ENCODE data around the gene MCOLN1. TPM values are rescaled to one million over a fixed set of nuclear protein-coding genes. Genes with fewer than 3 reads are reported as not detected.

The MCOLN1 gene
- total and polyA plus RNA-seq, 9 of the 15 experiments (the other 6 are each of a cell fraction or from before 2014, with no cell fraction given) = 0.25 to 15.4 (median 7.1) TPM

- TF ChIP-seq ARID4B (CRISPR knock-in tag; IDR thresholded peaks at IDR 0.05) (0 out of 2 replicates have a peak, but pooled peaks have one; percentile 26), ZNF740 (CRISPR knock-in tag; IDR thresholded peaks at IDR 0.05) (no peak), ZNF740 (tag; IDR thresholded peaks at IDR 0.05) (no peak), SLC30A9 (CRISPR knock-in tag; IDR thresholded peaks at IDR 0.05) (no peak), HDAC3 (IDR thresholded peaks at IDR 0.05; ENCODE audit: borderline replicate concordance, partially characterized antibody) (no peak), BRCA1 (IDR thresholded peaks at IDR 0.05) (no peak), BRCA1 (CRISPR knock-in tag; IDR thresholded peaks at IDR 0.05) (no peak), FOXK2 (conservative IDR thresholded peaks at IDR 0.05 in 1 of 2, IDR thresholded peaks at IDR 0.05 in 1 of 2; ENCODE audit: low read depth in 2 of 2) (peak; percentile 35 to 68; a peak in 3 of 4 replicates), KLF6 (CRISPR knock-in tag; IDR thresholded peaks at IDR 0.05; ENCODE audit: borderline replicate concordance) (no peak), ETS2 (tag; IDR thresholded peaks at IDR 0.05; ENCODE audit: borderline replicate concordance, poor library complexity, severe bottlenecking) (no peak), ZNF24 (IDR thresholded peaks at IDR 0.05) (no peak), RBM15 (IDR thresholded peaks at IDR 0.05; ENCODE audit: insufficient read depth, low read length) (no peak), ARNT (IDR thresholded peaks at IDR 0.05) (peak in 1 of 2 experiments; percentile 66; a peak in 1 of 4 replicates), MBD2 (IDR thresholded peaks at IDR 0.05; ENCODE audit: borderline replicate concordance, low read depth) (no peak), CCNT2 (IDR thresholded peaks at IDR 0.05; ENCODE audit: borderline replicate concordance, extremely low read depth, insufficient read length, low read depth, low read length) (no peak), ZNF586 (CRISPR knock-in tag; conservative IDR thresholded peaks at IDR 0.05) (no peak), NR4A1 (CRISPR knock-in tag; IDR thresholded peaks at IDR 0.05) (no peak), NR4A1 (tag; IDR thresholded peaks at IDR 0.05) (no peak), GABPA (tag; conservative IDR thresholded peaks at IDR 0.05; ENCODE audit: low read depth) (no peak), KDM5B (IDR thresholded peaks at IDR 0.05; ENCODE audit: insufficient replicate concordance, low read depth, low read length) (no peak), ZBED1 (IDR thresholded peaks at IDR 0.05) (no peak)
Observed at GRCh38 chr19:7506385-7507328, 15.8 kb upstream of the MCOLN1 start (continued).

All from K562 (cell line).